ENCODE data around the gene SETD6. TPM values are rescaled to one million over a fixed set of nuclear protein-coding genes. Genes with fewer than 3 reads are reported as not detected.
A peak's percentile ranks its signal among the peaks of the same experiment; 100 is the strongest.
"Not testable (repeated sequence)": the region's sequence is repeated elsewhere in the genome, so short reads cannot be mapped to it uniquely, and the experiment has no call there.

SETD6 gene
- total RNA-seq, 1 experiment from 2014 or later: 22.0 TPM

- Histone ChIP-seq H3K9me3 (ENCODE audit: low read length) (no peaks in the 10 kb centered on the region), H3K9me2 (replicated peaks; ENCODE audit: low read length) (no peaks in the 10 kb centered on the region), H4K20me1 (ENCODE audit: low read length) (0 out of 2 replicates have a peak, but pooled peaks cover 6% of the 10 kb centered on the region), H3K9ac (ENCODE audit: low read length) (no peak overlapping the region), H2AFZ (ENCODE audit: low read length) (no peak overlapping the region), H3K27me3 (ENCODE audit: low read length) (no peaks in the 10 kb centered on the region), H3K79me2 (ENCODE audit: low read length) (peaks cover 6% of the 10 kb centered on the region; the same call in 1 of the 2 replicates), H3K4me2 (ENCODE audit: low read length) (no peak overlapping the region), H3K4me3 (ENCODE audit: low read length) (no peak overlapping the region), H3K27ac (ENCODE audit: low read length) (no peak overlapping the region), H3K4me1 (ENCODE audit: insufficient read depth, low read length) (peaks cover 12% of the 10 kb centered on the region), H3F3A (ENCODE audit: low read length, unreplicated experiment) (no peaks in the 10 kb centered on the region), H3K36me3 (ENCODE audit: low read depth, low read length) (peaks cover 26% of the 10 kb centered on the region)
- no TSS peak for BruUV-seq (replicated peaks)
- ATAC-seq: peak; percentile 77
- peak; percentile 74 for DNase-seq
- TF ChIP-seq CTCF (conservative IDR thresholded peaks at IDR 0.05; ENCODE audit: low read depth, low read length) (no peak), EZH2 (IDR thresholded peaks at IDR 0.05; ENCODE audit: low read length, unreplicated experiment) (no peak), EZH2phosphoT487 (IDR thresholded peaks at IDR 0.05; ENCODE audit: borderline replicate concordance, low read length) (no peak)
- CTCF ChIA-PET: no interaction called here
- POLR2A ChIA-PET (ENCODE audit: unreplicated experiment): no interaction called here
- intact Hi-C loops (cut with micrococcal nuclease): loop anchor here (5.0 kb wide), 1 partner anchor 36 kb away; no protein-coding TSS in a partner anchor
Observed at GRCh38 chr16:58563235-58563634, 47.9 kb downstream of the SETD6 start.

GRCh38 chr16:58563775-58564174, 48.5 kb downstream of the SETD6 start:
- no peak overlapping the region for H3K27ac ChIP-seq (ENCODE audit: low read length)
- H3F3A ChIP-seq (ENCODE audit: low read length, unreplicated experiment): no peaks in the 10 kb centered on the region
- POLR2A ChIA-PET (ENCODE audit: unreplicated experiment): no interaction called here
- intact Hi-C loops (cut with micrococcal nuclease): loop anchor here (5.0 kb wide), 1 partner anchor 36 kb away; no protein-coding TSS in a partner anchor
- H3K9me3 ChIP-seq (ENCODE audit: low read length): no peaks in the 10 kb centered on the region
- H3K4me3 ChIP-seq (ENCODE audit: low read length): no peak overlapping the region
- no peaks in the 10 kb centered on the region for H3K27me3 ChIP-seq (ENCODE audit: low read length)
- CTCF ChIA-PET: no interaction called here
- H2AFZ ChIP-seq (ENCODE audit: low read length): no peak overlapping the region
- H4K20me1 ChIP-seq (ENCODE audit: low read length): 0 out of 2 replicates have a peak, but pooled peaks cover 6% of the 10 kb centered on the region
- H3K4me1 ChIP-seq (ENCODE audit: insufficient read depth, low read length): peaks cover 12% of the 10 kb centered on the region
- peak; percentile 13; the same call in 1 of the 2 replicates for ATAC-seq
- peak; percentile 2 for DNase-seq
- no peak overlapping the region for H3K9ac ChIP-seq (ENCODE audit: low read length)
- TF ChIP-seq EZH2phosphoT487 (IDR thresholded peaks at IDR 0.05; ENCODE audit: borderline replicate concordance, low read length) (no peak), CTCF (conservative IDR thresholded peaks at IDR 0.05; ENCODE audit: low read depth, low read length) (no peak; the same call in 1 of the 2 replicates), EZH2 (IDR thresholded peaks at IDR 0.05; ENCODE audit: low read length, unreplicated experiment) (no peak)
- H3K36me3 ChIP-seq (ENCODE audit: low read depth, low read length): peaks cover 21% of the 10 kb centered on the region
- no TSS peak for BruUV-seq (replicated peaks)
- no peaks in the 10 kb centered on the region for H3K9me2 ChIP-seq (replicated peaks; ENCODE audit: low read length)
- peaks cover 6% of the 10 kb centered on the region; the same call in 1 of the 2 replicates for H3K79me2 ChIP-seq (ENCODE audit: low read length)
- H3K4me2 ChIP-seq (ENCODE audit: low read length): no peak overlapping the region

DNA sequence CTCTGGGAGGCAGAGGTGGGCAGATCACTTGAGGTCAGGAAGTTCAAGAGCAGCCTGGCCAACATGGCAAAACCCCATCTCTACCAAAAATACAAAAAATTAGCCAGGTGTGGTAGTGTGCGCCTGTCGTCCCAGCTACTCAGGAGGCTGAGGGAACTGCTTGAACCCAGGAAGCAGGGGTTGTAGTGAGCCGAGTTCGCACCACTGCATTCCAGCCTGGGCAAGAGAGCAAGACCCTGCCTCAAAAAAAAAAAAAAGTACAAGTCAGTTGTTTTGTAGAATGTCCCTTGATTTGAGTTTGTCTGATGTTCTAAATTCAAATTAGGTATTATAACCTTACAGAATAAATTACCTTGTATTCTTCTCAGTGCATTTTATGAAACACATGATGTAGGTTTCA, 50.4 kb downstream of the SETD6 start:
- BruUV-seq (replicated peaks); H3K9me3 ChIP-seq (ENCODE audit: low read length); H3K9ac ChIP-seq (ENCODE audit: low read length); DNase-seq; ATAC-seq; intact Hi-C loops (cut with micrococcal nuclease); CTCF ChIA-PET; H3K27ac ChIP-seq (ENCODE audit: low read length); H3K79me2 ChIP-seq (ENCODE audit: low read length); H4K20me1 ChIP-seq (ENCODE audit: low read length); POLR2A ChIA-PET (ENCODE audit: unreplicated experiment); H3F3A ChIP-seq (ENCODE audit: low read length, unreplicated experiment); H3K4me3 ChIP-seq (ENCODE audit: low read length); H2AFZ ChIP-seq (ENCODE audit: low read length); H3K27me3 ChIP-seq (ENCODE audit: low read length); H3K9me2 ChIP-seq (replicated peaks; ENCODE audit: low read length); H3K4me2 ChIP-seq (ENCODE audit: low read length): not testable (repeated sequence)
- H3K4me1 ChIP-seq (ENCODE audit: insufficient read depth, low read length): peaks cover 12% of the 10 kb centered on the region
- peaks cover 17% of the 10 kb centered on the region for H3K36me3 ChIP-seq (ENCODE audit: low read depth, low read length)

Other genes starting within 250 kb of the SETD6 start
- gene PRSS54, start 220.5 kb upstream of the SETD6 start, total RNA-seq (2014; rRNA removed): not detected in 2 replicates
- 17.5 and 19.6 TPM in 2 replicates for gene GINS3, start 123.0 kb upstream of the SETD6 start, total RNA-seq (2014; rRNA removed)
- 14.2 and 26.6 TPM in 2 replicates for gene NDRG4, start 15.4 kb upstream of the SETD6 start, total RNA-seq (2014; rRNA removed)
- gene CNOT1, start 114.3 kb downstream of the SETD6 start, total RNA-seq (2014; rRNA removed): 132 and 135 TPM in 2 replicates
- 4.0 and 7.3 TPM in 2 replicates for gene SLC38A7, start 169.3 kb downstream of the SETD6 start, total RNA-seq (2014; rRNA removed)
- gene GOT2, start 218.8 kb downstream of the SETD6 start, total RNA-seq (2014; rRNA removed): 83.6 and 90.6 TPM in 2 replicates

All from PC-3 (cell line).